ENCODE measurements around the gene ZNF775. TPM values are rescaled to one million over a fixed set of nuclear protein-coding genes. Genes with fewer than 3 reads are reported as not detected.

Gene ZNF775
- total RNA-seq, 2 experiments from 2014 or later: 5.4 to 6.4 TPM

DNA sequence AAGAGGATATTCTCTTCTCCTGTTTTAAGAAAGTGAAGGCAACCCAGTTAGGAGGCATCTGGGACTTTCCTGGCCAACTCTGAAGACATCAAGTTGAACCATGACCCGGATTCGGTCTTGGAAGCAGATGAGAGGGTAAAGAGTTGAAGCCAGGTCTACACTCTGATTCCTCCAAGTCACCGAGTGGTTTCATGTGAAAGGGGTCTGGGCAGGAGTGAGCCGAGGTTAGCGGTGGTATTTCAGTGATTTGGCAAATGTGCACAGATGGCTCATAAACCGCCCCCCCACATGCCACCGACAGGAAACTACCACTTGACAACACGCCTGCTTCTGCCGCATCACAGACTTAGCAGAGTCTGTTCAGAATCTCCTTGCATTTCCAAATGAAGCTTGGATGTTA lies 21.9 kb upstream of the ZNF775 start:
- peak overlapping the region; percentile 80 for H3K27ac Mint-ChIP-seq
- peak overlapping the region; percentile 73 for H3K4me3 Mint-ChIP-seq
- peaks cover 7% of the 10 kb centered on the region for H3K36me3 Mint-ChIP-seq

DNA sequence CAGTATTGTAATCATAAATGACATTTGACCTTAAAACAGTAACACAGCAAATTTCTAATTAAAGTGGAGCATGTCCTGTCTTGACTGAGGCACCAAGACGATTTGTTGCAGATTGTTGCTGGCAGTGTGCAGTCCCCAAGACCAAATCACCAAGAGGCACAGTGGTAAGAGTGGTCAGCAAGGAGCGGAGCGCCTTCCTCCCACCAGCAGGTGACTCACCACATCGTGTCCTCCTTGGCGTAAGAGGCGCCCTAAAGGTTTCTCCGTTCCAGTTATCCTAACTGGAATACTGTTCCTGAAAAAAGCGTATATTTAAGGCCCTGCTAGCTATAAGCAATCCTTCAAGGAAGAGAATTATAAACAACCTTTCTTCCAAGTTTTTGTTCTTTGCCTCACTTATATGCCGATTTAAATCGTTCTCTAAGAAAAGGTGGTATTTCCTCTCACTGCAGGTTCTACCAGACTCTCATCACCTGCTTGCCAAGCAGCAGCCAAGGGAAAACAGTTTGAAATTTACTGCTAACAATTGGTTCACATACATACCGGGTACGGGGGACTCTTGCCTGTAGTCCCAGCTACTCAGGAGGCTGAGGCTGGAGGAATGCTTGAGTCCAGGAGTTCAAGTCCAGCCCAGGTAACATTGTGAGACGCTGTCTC lies 21.2 kb upstream of the ZNF775 start:
- Mint-ChIP-seq H3K36me3 (peaks cover 7% of the 10 kb centered on the region), H3K27ac (peak overlapping the region; percentile 80), H3K27me3 (peaks cover 6% of the 10 kb centered on the region), H3K4me3 (peak overlapping the region; percentile 73), H3K9me3 (peaks cover 3% of the 10 kb centered on the region), H3K4me1 (peaks cover 37% of the 10 kb centered on the region)
- DNase-seq: no peak
- ATAC-seq (ENCODE audit: low read depth): peak; percentile 43
- POLR2A ChIA-PET: interaction anchor here (1.0 kb wide), 1 partner anchor 11 kb away, joined by 5 read pairs; the partner anchor contains the start of gene REPIN1

More for the DNA sequence above, 21.9 kb upstream of the ZNF775 start:
- DNase-seq: peak; percentile 67
- peaks cover 37% of the 10 kb centered on the region for H3K4me1 Mint-ChIP-seq
- H3K9me3 Mint-ChIP-seq: peaks cover 3% of the 10 kb centered on the region
- POLR2A ChIA-PET: interaction anchor here (1.0 kb wide), 1 partner anchor 12 kb away, joined by 5 read pairs; the partner anchor contains the start of gene REPIN1
- peak; percentile 80 for ATAC-seq (ENCODE audit: low read depth)
- H3K27me3 Mint-ChIP-seq: peaks cover 6% of the 10 kb centered on the region

DNA sequence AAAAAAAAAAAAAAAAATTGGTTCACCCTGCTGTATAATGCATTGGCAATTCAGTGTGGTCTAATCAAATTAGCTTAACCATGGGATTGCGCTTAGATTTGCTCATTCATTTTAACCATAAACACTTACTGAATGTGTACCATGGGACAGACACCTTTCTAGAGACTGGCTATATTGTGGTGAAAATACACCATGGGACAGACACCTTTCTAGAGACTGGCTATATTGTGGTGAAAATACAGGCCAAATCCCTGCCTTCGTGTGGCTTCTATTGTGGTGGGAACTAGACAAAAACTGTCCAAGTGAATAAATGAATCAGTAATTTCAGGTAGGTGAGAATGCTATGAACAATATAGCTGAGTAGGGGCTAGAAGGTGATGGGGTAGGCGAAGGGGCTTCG lies 20.7 kb upstream of the ZNF775 start:
- ATAC-seq (ENCODE audit: low read depth): no peak
- POLR2A ChIA-PET: no interaction called here
- Mint-ChIP-seq H3K27me3 (peaks cover 6% of the 10 kb centered on the region), H3K4me1 (peaks cover 37% of the 10 kb centered on the region), H3K4me3 (no peak overlapping the region), H3K9me3 (peaks cover 3% of the 10 kb centered on the region), H3K27ac (peak overlapping the region; percentile 71), H3K36me3 (peaks cover 7% of the 10 kb centered on the region)
- no peak for DNase-seq

DNA sequence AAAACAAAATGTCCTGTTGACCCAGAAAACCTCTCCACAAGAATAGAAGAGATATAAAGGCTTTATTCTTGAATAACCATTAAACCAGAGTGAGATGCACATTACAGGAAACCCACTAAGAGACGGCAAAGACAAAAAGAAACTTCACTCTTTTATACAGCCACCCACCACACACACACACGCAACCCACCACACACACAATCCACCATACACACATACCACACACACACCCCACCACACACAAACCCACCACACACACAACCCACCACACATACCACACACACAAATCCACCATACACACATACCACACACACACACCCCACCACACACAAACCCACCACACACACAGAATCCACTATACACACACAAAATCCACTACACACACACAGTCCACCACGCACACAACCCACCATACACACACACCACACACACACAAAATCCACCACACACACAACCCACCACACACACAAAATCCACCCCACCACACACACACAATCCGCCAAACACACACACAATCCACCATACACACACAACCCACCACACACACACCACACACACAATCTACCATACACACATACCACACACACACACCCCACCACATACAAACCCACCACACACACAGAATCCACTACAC lies 20.0 kb upstream of the ZNF775 start:
- H3K4me3 Mint-ChIP-seq: peak overlapping the region; percentile 12
- POLR2A ChIA-PET: no interaction called here
- DNase-seq (peak; percentile 41), ATAC-seq (ENCODE audit: low read depth) (no peak)
- H3K27ac Mint-ChIP-seq: peak overlapping the region; percentile 71
- H3K4me1 Mint-ChIP-seq: peaks cover 41% of the 10 kb centered on the region
- peaks cover 7% of the 10 kb centered on the region for H3K36me3 Mint-ChIP-seq
- peaks cover 6% of the 10 kb centered on the region for H3K27me3 Mint-ChIP-seq
- peaks cover 3% of the 10 kb centered on the region for H3K9me3 Mint-ChIP-seq

DNA sequence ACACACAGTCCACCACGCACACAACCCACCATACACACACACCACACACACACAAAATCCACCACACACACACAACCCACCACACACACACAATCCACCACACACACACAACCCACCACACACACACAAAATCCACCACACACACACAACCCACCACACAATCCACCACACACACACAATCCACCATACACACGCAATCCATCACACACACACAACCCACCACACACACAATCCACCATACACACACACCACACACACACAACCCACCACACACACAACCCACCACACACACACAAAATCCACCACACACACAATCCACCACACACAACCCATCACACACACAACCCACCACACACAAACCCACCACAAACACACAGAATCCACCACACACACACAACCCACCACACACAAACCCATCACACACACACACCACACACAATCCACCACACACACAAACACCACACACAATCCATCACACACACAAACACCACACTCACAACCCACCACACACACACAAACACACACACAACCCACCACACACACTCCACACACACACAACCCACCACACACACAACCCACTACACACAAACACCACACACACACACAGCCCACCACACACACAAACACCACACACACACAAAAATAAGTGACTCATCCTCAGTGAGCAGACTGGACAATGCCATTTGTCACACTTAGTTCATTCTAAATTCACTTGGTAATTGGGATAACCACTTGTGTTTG lies 19.3 kb upstream of the ZNF775 start:
- DNase-seq (no peak), ATAC-seq (ENCODE audit: low read depth) (no peak)
- POLR2A ChIA-PET: no interaction called here
- Mint-ChIP-seq H3K36me3 (peaks cover 7% of the 10 kb centered on the region), H3K27ac (peak overlapping the region; percentile 83), H3K4me3 (peak overlapping the region; percentile 47), H3K27me3 (peaks cover 6% of the 10 kb centered on the region), H3K4me1 (peaks cover 44% of the 10 kb centered on the region), H3K9me3 (peaks cover 3% of the 10 kb centered on the region)

DNA sequence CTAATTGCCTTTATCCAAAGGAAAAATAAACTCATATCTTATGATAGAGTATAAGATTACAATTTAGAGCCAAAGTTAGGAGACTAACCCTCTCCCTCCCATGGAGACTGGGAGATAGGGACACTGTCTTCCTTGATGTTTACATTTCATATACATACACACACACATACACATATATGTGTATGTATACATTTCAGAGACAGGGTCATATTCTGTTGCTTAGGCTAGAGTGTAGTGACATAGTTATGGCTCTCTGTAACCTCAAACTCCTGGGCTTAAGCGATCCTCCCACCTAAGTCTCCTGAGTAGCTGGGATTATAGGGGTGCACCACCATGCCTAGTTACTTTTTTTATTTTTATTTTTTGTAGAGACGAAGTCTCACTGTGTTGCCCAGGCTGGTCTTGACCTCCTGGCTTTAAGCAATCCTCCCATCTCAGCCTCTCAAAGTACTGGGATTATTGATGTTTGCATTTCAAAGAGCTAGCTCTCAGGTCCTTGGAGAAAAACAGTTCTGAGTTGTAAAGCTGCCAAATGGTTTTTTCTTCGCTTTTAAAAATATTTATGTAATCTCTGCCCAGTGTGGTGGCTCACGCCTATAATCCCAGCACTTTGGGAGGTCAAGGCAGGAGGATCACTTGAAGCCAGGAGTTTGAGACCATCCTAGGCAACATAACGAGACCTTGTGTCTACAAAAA lies 18.6 kb upstream of the ZNF775 start:
- no peak for ATAC-seq (ENCODE audit: low read depth)

DNA sequence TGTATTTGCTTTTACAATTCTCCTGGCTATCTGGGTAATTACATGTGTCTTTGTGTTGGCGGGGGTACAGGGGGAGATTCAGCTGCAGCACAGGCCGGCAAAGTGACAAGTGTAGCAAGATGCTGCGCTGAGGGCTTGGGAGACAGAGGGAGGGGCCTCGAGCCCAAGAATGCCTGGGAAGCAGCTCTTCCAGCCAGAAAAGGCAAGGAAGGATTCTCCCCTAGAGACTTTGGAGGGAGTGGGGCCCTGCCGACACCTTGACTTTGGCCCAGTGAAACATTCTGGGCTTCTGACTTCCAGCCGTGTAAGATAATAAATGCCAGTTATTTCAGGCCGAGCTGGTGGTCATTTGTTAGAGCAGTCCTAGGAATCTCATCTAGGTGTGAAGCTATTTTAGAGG lies 17.7 kb upstream of the ZNF775 start:
- no peak overlapping the region for H3K4me3 Mint-ChIP-seq
- POLR2A ChIA-PET: interaction anchor here (0.5 to 0.6 kb wide), 2 partner anchors 10 to 11 kb away, joined by 3 to 4 read pairs; no protein-coding TSS in a partner anchor
- DNase-seq (no peak), ATAC-seq (ENCODE audit: low read depth) (no peak)
- H3K27ac Mint-ChIP-seq: no peak overlapping the region
- peaks cover 3% of the 10 kb centered on the region for H3K9me3 Mint-ChIP-seq
- peaks cover 7% of the 10 kb centered on the region for H3K36me3 Mint-ChIP-seq
- peaks cover 46% of the 10 kb centered on the region for H3K4me1 Mint-ChIP-seq
- peaks cover 6% of the 10 kb centered on the region for H3K27me3 Mint-ChIP-seq

More for the DNA sequence above, 18.6 kb upstream of the ZNF775 start:
- H3K27ac Mint-ChIP-seq: peak overlapping the region; percentile 83
- POLR2A ChIA-PET: no interaction called here
- peak; percentile 3 for DNase-seq
- H3K36me3 Mint-ChIP-seq: peaks cover 7% of the 10 kb centered on the region
- H3K27me3 Mint-ChIP-seq: peaks cover 6% of the 10 kb centered on the region
- peak overlapping the region; percentile 47 for H3K4me3 Mint-ChIP-seq
- H3K9me3 Mint-ChIP-seq: peaks cover 3% of the 10 kb centered on the region
- peaks cover 46% of the 10 kb centered on the region for H3K4me1 Mint-ChIP-seq

DNA sequence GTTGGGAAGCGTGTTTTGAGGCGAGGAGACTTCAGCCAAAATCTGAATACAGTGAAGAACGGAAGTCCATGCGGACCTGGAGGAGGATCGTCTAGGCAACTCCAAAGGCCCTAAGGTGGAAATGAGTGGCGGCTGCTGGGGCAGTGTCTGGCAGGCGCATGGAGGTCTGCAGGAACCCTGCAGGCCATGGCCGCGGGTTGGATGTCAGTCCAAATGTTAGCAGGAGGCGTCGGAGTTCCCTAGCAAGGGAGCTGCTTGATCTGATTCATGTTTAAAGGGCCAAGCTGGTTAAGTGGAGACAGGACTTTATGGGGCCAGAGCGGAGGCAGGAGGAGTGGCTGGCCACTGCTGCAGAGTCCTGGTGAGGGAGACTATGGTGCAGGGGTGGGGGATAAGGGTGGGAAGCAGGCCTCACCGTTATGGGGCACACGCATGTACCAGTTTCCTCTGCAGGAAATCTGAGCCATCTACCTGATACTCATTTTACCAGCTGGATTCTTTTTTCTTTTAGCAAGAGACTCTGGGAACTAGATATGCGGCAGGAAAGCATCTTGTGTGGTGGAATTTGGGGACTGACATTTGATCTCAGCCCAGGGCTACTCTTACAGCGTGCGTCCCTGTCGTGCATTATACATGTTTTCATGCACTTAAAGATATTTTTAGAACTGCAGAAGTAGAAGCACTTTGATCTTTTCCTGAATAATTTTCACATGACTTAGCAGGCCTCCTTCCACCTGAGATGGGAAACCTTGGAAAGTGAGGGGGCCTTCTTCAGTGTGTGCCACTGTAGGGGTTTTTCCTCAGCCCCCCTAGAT lies 17.1 kb upstream of the ZNF775 start:
- peaks cover 46% of the 10 kb centered on the region for H3K4me1 Mint-ChIP-seq
- POLR2A ChIA-PET: interaction anchor here (0.6 kb wide), 1 partner anchor 9 kb away, joined by 3 read pairs; no protein-coding TSS in a partner anchor
- no peak overlapping the region for H3K27ac Mint-ChIP-seq
- H3K9me3 Mint-ChIP-seq: peaks cover 3% of the 10 kb centered on the region
- ATAC-seq (ENCODE audit: low read depth): no peak
- no peak for DNase-seq
- peaks cover 6% of the 10 kb centered on the region for H3K27me3 Mint-ChIP-seq
- no peak overlapping the region for H3K4me3 Mint-ChIP-seq
- peaks cover 7% of the 10 kb centered on the region for H3K36me3 Mint-ChIP-seq

DNA sequence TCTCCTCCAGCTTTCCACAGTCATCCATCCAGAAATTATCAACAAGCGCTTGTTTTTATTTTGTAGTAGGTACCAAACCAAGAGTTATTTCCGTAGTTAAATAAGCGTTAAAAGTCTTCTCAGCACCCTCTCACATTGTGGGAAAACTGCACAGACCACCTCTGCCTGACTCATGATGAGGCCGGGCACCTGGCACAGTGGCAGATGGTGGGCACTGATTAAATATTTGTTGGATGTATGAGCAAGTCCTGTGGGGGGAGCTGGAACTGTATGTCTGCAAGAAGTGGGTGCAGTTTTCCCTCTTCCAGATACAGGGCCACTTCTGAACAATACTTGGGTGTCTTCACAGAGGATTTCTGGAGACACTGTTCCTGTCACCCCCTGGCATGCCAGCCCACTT lies 15.8 kb upstream of the ZNF775 start:
- H3K4me1 Mint-ChIP-seq: peaks cover 38% of the 10 kb centered on the region
- ATAC-seq (ENCODE audit: low read depth): no peak
- peaks cover 6% of the 10 kb centered on the region for H3K27me3 Mint-ChIP-seq
- H3K27ac Mint-ChIP-seq: no peak overlapping the region
- H3K9me3 Mint-ChIP-seq: peaks cover 3% of the 10 kb centered on the region
- POLR2A ChIA-PET: interaction anchor here (1.4 kb wide), 1 partner anchor 41 kb away, joined by 4 read pairs; no protein-coding TSS in a partner anchor
- no peak for DNase-seq
- H3K36me3 Mint-ChIP-seq: peaks cover 7% of the 10 kb centered on the region
- no peak overlapping the region for H3K4me3 Mint-ChIP-seq

DNA sequence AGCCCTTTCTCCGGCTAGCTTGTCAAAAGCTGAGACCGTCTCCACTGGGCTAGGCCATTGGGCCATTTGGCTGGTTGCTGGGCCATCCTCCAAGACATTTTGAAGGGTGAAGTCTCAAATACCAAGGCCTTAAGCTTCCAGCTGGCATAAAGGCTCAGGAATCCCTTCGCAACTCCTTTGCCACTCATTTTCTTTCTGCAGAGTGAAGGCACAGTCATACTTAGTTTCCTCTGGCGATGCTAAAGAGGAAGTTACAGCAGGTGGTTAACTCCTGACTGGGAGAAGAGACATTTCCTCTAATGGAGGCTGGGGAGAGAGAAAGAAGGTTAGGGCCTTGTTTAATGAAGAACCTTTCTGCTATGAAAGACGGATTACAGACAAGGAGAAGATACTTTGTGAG lies 15.3 kb upstream of the ZNF775 start:
- ATAC-seq (ENCODE audit: low read depth) (no peak), DNase-seq (no peak)
- Mint-ChIP-seq H3K4me1 (peaks cover 33% of the 10 kb centered on the region), H3K27me3 (peaks cover 6% of the 10 kb centered on the region), H3K27ac (no peak overlapping the region), H3K36me3 (peaks cover 7% of the 10 kb centered on the region), H3K9me3 (peaks cover 3% of the 10 kb centered on the region), H3K4me3 (peak overlapping the region; percentile 19)
- POLR2A ChIA-PET: interaction anchor here (1.4 kb wide), 1 partner anchor 41 kb away, joined by 4 read pairs; no protein-coding TSS in a partner anchor

DNA sequence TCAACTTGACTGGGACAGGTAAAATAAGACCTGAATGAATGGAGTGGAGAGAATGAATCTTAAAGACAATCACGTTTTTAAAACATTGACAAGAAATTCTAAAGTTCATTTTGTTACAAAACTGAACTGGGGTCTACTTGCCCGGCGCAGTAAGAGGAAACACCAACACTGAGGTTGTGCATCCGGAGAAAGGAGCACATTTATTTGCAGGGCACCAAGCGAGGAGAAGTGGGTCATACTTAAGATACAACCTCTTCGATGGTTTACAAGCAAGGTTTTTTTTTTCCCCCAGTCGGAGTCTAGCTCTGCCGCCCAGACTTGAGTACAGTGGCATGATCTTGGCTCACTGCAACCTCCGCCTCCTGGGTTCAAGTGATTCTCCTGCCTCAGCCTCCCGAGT lies 13.9 kb upstream of the ZNF775 start:
- H3K9me3 Mint-ChIP-seq: peaks cover under 1% of the 10 kb centered on the region
- peaks cover under 1% of the 10 kb centered on the region for H3K36me3 Mint-ChIP-seq
- no peak for DNase-seq
- no peak overlapping the region for H3K27ac Mint-ChIP-seq
- POLR2A ChIA-PET: interaction anchor here (1.2 kb wide), 1 partner anchor 41 kb away, joined by 7 read pairs; no protein-coding TSS in a partner anchor
- H3K4me1 Mint-ChIP-seq: peaks cover 32% of the 10 kb centered on the region
- no peak overlapping the region for H3K4me3 Mint-ChIP-seq
- no peak for ATAC-seq (ENCODE audit: low read depth)
- H3K27me3 Mint-ChIP-seq: peaks cover 4% of the 10 kb centered on the region

DNA sequence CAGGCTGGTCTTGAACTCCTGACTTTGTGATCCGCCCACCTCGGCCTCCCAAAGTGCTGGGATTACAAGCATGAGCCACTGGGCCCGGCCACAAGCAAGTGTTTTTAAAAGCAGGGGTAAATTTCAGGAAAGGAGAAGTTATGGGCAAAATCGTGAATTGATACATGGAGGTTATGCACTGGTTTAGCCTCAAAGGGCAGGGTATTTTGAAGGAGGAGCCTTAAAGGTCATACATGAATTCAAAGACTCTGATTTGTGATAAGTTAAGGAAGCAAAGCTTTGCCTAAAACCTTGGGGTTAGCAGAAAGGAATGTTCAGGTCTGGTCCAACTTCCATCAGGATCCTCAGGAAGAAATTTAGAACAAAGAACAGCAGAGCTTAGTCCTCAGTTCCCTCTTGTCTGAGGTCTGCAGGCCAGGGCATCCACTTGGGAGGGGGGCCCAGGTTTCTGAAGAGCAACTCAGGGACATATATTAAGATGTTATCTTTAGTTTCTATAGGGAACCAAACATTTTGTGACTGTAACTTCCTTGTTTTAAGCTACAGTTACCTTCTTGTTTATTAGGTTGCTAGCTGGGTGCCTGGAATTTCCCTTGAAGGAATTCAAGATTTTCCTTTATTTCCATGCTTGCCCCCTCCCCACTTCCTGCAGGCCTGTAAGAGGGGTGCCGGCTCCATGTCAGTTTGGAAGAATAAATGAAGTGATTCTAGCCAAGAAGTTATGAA lies 13.3 kb upstream of the ZNF775 start:
- POLR2A ChIA-PET: interaction anchor here (1.1 to 1.2 kb wide), 2 partner anchors 12 to 41 kb away, joined by 5 to 7 read pairs; no protein-coding TSS in a partner anchor
- Mint-ChIP-seq H3K4me1 (peaks cover 34% of the 10 kb centered on the region), H3K27me3 (peaks cover 2% of the 10 kb centered on the region), H3K4me3 (no peak overlapping the region), H3K36me3 (no peaks in the 10 kb centered on the region), H3K9me3 (no peaks in the 10 kb centered on the region), H3K27ac (no peak overlapping the region)
- no peak for DNase-seq
- ATAC-seq (ENCODE audit: low read depth): no peak
